ENCODE data around the gene DMRT2.

DNA sequence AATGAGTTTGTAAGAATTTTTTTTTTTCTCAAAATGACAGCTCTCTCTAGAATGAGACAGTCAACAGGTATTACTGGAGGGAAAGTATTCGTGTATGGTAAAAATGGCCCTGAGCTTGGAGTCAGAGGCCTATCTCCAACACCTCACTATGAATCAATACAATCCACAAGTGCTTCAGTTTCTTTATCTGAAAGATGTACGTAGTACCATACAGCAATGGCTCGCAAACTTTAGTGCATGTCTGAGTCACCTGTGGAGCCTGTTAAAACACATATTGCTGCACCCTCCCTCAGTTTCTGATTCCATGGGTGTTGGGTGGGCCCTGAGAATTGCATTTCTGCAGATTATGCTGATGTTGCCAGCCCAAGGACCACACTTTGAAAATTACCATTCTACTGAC, 44.6 kb downstream of the DMRT2 start:
- TF ChIP-seq POLR2A (IDR thresholded peaks at IDR 0.05) = no peak
- TF ChIP-seq, protein P1, sequence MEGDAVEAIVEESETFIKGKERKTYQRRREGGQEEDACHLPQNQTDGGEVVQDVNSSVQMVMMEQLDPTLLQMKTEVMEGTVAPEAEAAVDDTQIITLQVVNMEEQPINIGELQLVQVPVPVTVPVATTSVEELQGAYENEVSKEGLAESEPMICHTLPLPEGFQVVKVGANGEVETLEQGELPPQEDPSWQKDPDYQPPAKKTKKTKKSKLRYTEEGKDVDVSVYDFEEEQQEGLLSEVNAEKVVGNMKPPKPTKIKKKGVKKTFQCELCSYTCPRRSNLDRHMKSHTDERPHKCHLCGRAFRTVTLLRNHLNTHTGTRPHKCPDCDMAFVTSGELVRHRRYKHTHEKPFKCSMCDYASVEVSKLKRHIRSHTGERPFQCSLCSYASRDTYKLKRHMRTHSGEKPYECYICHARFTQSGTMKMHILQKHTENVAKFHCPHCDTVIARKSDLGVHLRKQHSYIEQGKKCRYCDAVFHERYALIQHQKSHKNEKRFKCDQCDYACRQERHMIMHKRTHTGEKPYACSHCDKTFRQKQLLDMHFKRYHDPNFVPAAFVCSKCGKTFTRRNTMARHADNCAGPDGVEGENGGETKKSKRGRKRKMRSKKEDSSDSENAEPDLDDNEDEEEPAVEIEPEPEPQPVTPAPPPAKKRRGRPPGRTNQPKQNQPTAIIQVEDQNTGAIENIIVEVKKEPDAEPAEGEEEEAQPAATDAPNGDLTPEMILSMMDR (IDR thresholded peaks at IDR 0.05) = no peak

Measured in thyroid gland (tissue), 4 donors.